ENCODE measurements around the gene NRXN3.

DNA sequence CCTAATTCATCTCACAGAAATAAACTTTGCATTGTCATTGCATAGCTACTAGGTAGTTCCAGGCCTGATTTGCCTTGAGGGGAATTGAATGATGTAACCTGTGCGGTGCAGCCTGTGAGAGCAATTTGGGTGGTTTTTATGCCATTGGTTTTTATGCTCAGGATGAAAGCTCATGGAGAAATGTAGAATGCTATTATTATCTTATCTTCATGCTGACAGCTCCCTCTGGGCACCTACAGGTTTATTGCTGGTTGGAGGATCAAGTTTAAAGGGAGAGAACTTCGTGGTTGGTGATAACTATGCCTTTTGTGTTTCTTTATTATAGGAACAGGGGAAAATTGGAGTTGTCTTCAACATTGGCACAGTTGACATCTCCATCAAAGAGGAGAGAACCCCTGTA lies 1493.3 kb downstream of the NRXN3 start:
- TF ChIP-seq, protein P1, sequence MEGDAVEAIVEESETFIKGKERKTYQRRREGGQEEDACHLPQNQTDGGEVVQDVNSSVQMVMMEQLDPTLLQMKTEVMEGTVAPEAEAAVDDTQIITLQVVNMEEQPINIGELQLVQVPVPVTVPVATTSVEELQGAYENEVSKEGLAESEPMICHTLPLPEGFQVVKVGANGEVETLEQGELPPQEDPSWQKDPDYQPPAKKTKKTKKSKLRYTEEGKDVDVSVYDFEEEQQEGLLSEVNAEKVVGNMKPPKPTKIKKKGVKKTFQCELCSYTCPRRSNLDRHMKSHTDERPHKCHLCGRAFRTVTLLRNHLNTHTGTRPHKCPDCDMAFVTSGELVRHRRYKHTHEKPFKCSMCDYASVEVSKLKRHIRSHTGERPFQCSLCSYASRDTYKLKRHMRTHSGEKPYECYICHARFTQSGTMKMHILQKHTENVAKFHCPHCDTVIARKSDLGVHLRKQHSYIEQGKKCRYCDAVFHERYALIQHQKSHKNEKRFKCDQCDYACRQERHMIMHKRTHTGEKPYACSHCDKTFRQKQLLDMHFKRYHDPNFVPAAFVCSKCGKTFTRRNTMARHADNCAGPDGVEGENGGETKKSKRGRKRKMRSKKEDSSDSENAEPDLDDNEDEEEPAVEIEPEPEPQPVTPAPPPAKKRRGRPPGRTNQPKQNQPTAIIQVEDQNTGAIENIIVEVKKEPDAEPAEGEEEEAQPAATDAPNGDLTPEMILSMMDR (IDR thresholded peaks at IDR 0.05), result no peak
- TF ChIP-seq, protein P2, sequence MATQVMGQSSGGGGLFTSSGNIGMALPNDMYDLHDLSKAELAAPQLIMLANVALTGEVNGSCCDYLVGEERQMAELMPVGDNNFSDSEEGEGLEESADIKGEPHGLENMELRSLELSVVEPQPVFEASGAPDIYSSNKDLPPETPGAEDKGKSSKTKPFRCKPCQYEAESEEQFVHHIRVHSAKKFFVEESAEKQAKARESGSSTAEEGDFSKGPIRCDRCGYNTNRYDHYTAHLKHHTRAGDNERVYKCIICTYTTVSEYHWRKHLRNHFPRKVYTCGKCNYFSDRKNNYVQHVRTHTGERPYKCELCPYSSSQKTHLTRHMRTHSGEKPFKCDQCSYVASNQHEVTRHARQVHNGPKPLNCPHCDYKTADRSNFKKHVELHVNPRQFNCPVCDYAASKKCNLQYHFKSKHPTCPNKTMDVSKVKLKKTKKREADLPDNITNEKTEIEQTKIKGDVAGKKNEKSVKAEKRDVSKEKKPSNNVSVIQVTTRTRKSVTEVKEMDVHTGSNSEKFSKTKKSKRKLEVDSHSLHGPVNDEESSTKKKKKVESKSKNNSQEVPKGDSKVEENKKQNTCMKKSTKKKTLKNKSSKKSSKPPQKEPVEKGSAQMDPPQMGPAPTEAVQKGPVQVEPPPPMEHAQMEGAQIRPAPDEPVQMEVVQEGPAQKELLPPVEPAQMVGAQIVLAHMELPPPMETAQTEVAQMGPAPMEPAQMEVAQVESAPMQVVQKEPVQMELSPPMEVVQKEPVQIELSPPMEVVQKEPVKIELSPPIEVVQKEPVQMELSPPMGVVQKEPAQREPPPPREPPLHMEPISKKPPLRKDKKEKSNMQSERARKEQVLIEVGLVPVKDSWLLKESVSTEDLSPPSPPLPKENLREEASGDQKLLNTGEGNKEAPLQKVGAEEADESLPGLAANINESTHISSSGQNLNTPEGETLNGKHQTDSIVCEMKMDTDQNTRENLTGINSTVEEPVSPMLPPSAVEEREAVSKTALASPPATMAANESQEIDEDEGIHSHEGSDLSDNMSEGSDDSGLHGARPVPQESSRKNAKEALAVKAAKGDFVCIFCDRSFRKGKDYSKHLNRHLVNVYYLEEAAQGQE (IDR thresholded peaks at IDR 0.05; ENCODE audit: insufficient read depth in 1 of 2, low read depth in 2 of 2, low read length in 1 of 2), result no peak

Data from Panc1 (cell line).